ENCODE results near the gene DKK1. TPM values are rescaled to one million over a fixed set of nuclear protein-coding genes. Genes with fewer than 3 reads are reported as not detected.

DKK1 gene
- total and polyA plus RNA-seq, 2 of the 4 experiments (the other 2 are of a cell fraction): 97.6 to 116 TPM

- Histone ChIP-seq H4K5ac (ENCODE audit: low read depth, low read length) (no peak overlapping the region), H3K27me3 (ENCODE audit: control insufficient read depth, insufficient read depth, low read length) (no peaks in the 10 kb centered on the region), H2AFZ (replicated peaks; ENCODE audit: low read length, poor library complexity) (no peak overlapping the region), H2AK9ac (replicated peaks; ENCODE audit: low read depth, low read length, poor library complexity) (no peak overlapping the region), H3K14ac (replicated peaks; ENCODE audit: low read depth, low read length) (no peak overlapping the region), H3K4me2 (ENCODE audit: low read depth, low read length) (no peak overlapping the region), H3K36me3 (ENCODE audit: control insufficient read depth, insufficient read depth, low read length) (no peaks in the 10 kb centered on the region), H3K79me1 (ENCODE audit: low read depth in 1 of 2, low read length in 2 of 2) (no peaks in the 10 kb centered on the region), H2AK5ac (ENCODE audit: low read depth, low read length) (no peak overlapping the region), H3K56ac (ENCODE audit: extremely low read depth, insufficient read depth, low read length) (no peak overlapping the region), H2BK20ac (ENCODE audit: low read depth, low read length) (no peak overlapping the region; the same call in 1 of the 2 replicates), H3K27ac (ENCODE audit: insufficient read depth, low read length) (no peak overlapping the region), H3K23ac (ENCODE audit: low read depth, low read length) (no peak overlapping the region), H3K9ac (ENCODE audit: low read depth, low read length) (no peak overlapping the region), H2BK15ac (ENCODE audit: low read depth, low read length) (no peak overlapping the region), H3K9me1 (ENCODE audit: insufficient read depth, low read length) (peaks cover 3% of the 10 kb centered on the region; the same call in 1 of the 2 replicates), H2BK5ac (ENCODE audit: low read depth, low read length, poor library complexity, severe bottlenecking) (no peak overlapping the region), H3K4ac (ENCODE audit: low read depth, low read length) (no peak overlapping the region; the same call in 1 of the 2 replicates), H4K8ac (ENCODE audit: low read depth in 2 of 2, low read length in 2 of 2) (no peak overlapping the region), H4K20me1 (ENCODE audit: insufficient read depth, low read length) (no peaks in the 10 kb centered on the region), H4K91ac (ENCODE audit: insufficient read depth, low read depth, low read length) (no peak overlapping the region), H2BK120ac (ENCODE audit: low read depth, low read length) (no peak overlapping the region), H3K18ac (ENCODE audit: low read depth, low read length) (no peak overlapping the region), H3K9me3 (ENCODE audit: control insufficient read depth, insufficient read depth, low read length) (no peaks in the 10 kb centered on the region), H3K4me3 (ENCODE audit: insufficient read depth, low read depth, low read length) (no peak overlapping the region), H3K4me1 (ENCODE audit: control insufficient read depth, insufficient read depth, low read length) (peaks cover 3% of the 10 kb centered on the region)
- dilution Hi-C loops (cut with HindIII; ENCODE audit: low sequenced_read_pairs, unreplicated experiment): no loop called here
- intact Hi-C loops (cut with micrococcal nuclease): no loop called here
- no TSS peak for BruUV-seq (replicated peaks)
- no peak for ATAC-seq (ENCODE audit: low read depth)
- peak; percentile 16 for DNase-seq
- WGBS, 2 experiments (ENCODE audit: extremely low coverage in 2 of 2, insufficient read length in 1 of 2): no CpG with 5 or more reads among the region's 1 CpG
- no peak for TF ChIP-seq MAFK (IDR thresholded peaks at IDR 0.05; ENCODE audit: low read depth, low read length)
- CTCF ChIA-PET: no interaction called here
- POLR2A ChIA-PET (ENCODE audit: unreplicated experiment): no interaction called here
- in situ Hi-C loops (cut with MboI; ENCODE audit: low sequenced_read_pairs): no loop called here
These were observed 21.6 kb downstream of the DKK1 start for GRCh38 chr10:52335665-52336064.

Measured in IMR-90 (cell line).